HG02798 (cell line): Measurements from ENCODE around the gene TMEM30A.

Source experiments
- ATAC-seq: cut with Tn5 transposase; IDR thresholded peaks from one replicate; pipeline ENCODE4 v1.9.1; 2021; ENCODE audit warnings: mild to moderate bottlenecking; ENCODE audit not compliant: unreplicated experiment, poor library complexity

TMEM30A gene

DNA sequence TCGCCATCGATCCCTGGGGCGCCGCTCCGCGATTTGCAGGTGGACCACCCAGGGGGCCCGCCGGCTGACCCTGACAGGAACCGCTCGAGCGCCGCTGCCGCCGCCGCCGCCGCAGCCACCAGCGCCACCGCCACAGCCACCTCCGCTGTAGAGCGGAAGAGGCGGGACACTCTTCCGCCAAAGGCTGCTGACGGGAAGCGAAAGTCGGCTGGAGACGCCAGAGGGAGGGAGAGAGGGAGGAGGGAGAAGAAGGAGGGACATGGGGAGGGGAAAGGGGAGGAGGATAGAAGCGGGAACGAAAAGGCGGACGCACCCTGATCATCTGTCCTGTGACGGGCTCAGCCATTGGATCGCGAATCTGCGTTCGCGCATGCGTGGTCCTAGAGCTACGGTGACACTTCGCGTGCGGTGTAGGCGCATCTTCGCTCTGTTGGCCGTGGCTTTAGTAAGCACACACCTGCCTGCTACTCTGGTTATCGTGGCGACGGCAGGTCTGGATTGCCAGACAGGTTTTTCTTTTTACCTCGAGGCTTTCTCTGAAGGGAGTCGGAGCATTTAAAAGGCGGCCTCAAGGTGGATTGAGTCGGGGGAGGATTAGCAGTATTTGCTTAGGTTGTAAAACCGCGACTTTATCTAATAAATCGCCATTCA, at the start of gene TMEM30A:
Gene TMEM30A (minus strand): TSS at position 161 of the 651 bp plus-strand sequence. CDS start 154 bp downstream, at position 7.
- peak; percentile 96 for ATAC-seq

DNA sequence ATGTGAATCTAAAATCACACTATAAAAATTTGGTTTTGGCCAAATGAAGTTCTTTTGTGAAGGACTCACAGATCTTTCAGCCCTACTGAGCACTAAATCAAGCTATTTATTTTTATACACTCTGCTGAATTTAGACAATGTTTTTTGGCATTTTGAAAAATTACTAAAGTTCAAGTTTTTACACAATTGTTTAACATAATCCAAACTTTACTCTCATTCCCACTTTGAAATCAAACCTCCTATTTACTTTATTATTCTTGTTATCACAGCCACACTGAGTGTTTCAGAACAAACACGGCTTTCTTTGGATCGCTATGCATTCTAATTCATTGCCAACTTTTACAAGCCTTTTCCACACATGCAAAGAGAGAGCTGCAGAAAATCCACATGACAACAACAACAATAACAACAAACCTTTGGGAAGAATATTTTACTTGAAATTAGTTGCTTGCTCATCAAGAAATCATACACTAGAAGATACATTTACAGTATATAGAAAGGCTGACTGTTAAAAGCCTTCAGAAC, 49.1 kb upstream of the TMEM30A start:
- no peak for ATAC-seq

DNA sequence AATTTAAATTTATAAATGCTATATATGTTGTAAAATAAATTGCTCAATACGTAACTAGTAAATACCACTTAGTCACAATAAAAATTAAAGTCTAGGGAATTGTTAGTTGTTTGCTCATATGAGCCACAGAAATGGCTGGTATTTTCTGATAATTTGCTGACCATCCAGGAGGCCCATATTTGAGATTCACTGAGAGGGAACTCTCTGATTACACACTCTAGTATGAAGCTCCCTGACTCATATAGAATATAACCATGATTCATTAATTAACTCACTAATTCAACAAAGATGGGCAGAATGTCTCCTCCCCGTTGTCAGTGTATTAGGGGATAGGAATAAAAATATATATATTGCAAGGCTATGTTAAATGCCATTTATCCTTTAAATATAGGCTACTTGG, 46.6 kb upstream of the TMEM30A start:
- ATAC-seq: no peak

DNA sequence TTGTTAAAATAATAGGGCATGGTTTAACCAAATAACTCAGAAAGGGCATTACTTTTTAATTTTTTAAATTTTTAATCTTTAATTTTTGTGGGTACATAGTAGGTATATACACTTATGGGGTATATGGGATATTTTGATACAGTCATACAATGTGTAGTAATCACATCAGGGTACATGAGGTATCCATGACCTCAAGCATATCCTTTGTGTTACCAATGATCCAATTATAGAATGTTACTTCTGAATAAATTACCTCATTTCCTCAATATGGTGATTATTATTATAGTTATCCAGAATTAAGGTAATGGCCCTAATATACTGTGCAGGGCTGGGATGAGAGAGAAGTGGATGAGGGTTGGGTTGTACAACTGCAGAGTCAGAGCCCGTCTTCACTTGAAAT, 45.1 kb upstream of the TMEM30A start:
- ATAC-seq: no peak

DNA sequence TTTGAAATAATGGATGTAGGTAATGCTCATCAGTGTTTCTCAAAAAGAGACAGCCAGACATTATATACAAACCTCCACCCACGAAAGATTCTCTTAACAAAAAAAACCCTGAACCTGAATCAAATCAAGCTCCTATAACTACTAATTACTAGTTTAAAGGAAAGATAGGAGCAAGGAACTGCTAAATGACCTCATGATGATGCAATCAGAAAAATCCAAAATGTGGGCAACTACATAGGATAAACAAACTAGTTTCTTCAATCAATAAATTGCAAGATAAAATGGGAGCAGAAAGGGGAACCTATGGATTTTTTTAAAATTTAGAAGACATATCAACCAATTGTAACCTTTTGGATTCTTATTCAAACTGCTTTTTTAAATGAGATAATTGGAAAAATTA, 43.2 kb upstream of the TMEM30A start:
- ATAC-seq: no peak

DNA sequence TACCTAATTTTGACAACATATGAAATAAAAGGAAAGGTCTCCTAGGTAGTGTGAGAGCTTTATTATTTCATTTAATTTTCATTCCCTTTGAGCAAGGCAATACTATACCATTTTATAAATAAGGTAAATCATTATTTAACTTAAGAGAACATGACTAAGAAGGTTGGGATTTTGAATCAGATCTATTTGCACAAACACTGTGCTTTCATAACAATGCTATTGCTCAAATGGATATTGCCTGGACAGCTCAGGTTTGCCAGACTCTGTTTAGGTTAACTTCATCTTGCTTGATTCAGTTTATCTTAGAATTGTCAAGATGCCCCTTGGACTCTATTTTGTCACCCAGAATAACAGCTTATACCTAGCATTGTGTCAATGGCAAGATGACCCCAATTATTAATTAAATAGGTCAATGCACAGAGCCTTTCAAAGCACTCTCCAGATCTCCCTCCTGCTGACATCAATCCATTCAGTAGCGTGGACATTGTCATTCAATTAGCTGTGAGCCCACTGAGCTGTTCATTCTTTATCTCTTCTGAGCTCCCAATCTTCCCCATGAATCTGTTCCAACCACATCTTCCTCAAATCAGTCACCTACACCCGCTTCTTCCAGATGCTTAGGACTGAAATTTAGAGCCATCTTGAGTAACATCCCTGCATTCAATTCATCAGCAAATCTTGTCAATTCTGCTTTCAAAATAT, 42.1 kb upstream of the TMEM30A start:
- no peak for ATAC-seq

DNA sequence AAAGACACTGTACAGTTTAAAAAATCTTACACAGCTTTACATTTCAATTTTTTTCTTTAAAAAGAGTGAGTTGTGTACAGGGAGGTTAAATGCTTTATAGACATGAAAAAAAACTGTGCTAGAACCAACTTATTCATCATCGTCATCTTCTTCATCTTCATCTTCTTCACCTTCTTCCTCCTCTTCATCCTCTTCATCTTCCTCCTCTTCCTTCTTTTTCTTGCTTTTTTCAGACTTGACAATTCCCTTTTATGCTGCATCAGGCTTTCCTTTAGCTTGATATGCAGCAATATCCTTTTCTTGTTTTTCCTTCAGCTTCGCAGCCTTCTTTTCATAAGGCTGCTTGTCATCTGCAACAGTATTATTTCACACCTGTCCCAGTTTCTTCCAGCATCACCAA, 34.3 kb upstream of the TMEM30A start:
- ATAC-seq: no peak

DNA sequence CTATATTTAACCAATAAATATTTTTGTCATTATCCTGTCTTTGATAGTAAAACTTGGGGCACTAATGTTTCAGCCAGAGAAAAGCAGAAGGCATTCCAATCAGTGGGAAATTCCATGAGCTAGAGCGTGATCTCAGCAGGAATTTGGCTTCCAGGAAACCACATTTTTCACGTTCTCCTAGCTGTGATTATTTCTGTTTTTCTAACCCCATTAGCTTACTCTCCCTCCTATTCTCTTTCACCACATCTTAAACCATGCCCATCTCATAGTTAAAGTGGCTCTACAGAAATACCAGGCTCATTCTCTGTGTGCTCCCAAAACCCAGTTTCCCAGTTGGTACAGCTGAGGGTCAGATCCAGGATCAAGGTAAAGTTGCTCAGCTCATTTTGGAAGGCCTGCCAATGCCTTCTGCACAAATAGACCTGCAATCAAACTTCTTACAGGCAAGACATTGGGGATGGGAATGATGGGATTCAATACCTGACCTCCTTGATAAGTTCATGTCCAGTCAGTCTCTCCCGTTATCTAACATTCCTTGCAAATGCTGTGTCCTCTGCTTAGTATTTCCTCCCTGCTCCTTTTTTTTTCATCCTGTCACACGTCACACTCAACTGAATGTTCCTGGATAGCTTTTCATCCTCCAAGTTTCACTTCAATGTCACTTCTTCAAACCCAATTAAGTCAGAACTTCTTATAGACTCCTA, 33.1 kb upstream of the TMEM30A start:
- no peak for ATAC-seq

DNA sequence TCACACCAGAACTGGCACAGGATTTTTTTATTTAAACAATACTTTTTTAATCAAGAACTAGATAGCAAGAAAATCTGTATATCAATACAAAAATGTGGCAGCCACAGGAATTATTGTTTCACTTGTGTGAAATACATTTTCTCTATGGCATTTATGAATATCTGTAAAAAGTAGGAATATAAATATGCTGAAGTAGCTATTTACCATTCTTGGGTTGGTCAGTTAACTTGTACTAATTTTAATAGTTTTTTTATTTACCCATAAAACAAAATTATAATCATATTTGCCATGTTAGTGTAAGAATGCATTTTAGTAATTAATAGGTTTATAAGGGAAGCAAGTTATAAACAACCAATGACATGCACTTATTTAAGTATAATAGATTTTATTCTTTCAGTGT, 31.4 kb upstream of the TMEM30A start:
- ATAC-seq: no peak

DNA sequence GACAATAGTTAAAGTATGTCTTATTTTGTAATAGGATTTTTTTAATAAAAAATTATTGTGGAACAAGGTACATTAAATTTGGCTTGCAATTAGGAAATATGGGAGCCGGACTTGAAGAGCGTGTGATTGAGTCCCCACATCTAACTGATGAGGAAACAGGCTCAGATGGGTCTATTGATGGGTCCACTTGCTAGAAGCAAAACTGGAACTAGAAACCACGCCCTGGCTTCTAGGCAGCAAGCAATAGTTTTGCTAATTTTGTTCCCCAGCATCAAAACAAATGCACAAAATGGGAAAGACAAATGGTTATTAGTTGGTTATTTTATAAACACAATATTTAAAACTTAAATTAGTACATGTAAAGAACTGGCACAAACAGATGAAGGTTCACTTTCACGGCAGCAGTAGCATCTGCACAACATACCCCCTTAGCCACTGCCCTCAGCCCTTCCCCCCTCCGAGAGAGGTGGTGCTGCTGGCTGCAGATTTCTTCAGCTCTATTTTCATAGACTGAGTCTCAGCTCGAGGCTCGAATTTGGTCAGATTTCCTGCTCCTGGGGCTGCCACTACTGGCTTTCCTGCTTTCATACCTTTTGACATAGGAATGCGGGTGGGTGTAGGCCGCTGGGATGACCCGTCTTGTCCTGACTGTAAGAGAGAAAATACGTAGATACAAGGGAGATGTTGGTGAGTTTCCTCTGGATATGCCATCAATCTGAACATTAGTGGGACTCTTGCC, 23.8 kb upstream of the TMEM30A start:
- no peak for ATAC-seq

DNA sequence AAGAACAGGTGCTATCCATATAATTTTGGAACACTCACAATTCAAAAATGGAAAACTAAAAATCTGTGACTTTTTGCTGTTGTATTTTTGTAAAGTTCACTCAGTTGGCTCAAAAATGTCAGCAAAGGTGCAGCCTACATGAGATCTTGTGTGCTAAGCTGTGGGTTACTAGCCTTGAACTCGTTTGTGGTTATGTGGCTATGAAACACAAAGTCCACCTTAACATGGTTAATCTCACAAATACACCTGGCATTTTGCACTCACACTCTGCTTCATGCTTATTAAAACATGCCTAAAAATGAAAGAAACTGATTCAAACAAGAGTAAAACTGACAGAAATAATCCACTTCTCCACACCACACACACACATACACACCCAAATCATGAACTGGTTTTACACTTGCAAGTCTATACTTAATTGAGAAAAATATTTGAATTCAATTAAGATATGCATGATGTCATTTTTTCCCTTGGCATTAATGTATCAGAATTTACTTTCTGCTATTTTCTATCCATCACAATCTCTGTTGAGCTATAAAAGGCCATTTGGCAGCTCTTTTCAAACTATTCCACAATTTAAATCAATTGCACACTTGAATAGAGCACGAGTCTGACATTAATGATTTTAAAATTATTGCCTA, 22.9 kb upstream of the TMEM30A start:
- no peak for ATAC-seq

DNA sequence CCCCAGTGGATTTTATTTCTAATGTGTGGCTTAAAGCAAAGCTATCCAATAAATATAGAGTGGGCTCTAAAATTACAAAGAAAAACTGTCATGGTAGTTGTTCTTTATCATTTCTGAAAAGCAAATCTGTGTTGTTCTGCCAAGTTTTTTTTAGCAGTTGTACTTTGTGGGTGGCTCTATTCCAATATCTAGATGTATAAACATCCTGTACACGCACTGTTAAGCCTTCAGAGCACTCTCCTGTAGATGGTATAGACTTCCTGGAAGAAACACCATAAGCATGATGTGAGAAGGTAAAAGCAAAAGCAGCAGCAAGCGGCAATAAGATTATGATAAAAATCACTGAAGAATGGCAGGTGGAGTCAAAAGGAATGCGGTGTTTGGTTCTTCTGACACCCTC, 21.5 kb upstream of the TMEM30A start:
- ATAC-seq: no peak

DNA sequence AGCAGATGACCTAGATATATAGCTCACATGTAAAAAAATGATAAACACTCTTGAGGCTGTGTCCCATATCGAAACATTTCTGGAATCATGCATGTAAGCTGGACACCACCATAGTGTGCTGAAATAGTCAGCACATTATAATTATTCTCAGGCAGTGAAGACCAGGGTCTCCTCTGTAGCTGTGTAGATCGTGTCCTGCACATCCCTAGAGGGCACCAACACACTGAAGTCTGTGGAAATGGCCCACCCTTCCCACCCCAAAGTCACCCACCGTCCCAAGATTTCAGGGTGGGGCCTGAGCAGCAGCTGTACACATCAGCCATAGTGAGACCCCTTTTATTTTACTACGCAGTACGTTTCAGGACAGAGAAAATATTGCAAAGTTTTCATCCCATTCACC, 21.0 kb upstream of the TMEM30A start:
- ATAC-seq: no peak

DNA sequence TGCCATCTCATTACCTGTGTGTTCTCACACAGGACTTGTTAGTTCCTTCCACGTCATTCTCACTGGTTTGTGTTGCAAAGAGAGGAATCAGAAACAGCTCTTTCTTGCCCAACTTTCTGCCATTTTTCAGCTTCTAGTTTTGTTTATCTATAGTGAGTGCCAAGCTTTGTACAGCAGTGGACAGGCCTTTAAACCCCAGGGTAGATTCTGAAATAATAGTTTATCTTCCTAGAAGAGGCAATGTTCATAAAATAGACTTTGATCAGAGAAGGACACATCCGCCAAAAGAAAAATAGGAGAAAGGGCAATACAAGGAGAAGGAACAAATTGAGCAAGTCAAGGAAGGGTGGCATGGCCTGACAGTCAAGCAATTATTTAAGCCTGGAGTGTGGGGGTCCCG, 17.7 kb upstream of the TMEM30A start:
- no peak for ATAC-seq

DNA sequence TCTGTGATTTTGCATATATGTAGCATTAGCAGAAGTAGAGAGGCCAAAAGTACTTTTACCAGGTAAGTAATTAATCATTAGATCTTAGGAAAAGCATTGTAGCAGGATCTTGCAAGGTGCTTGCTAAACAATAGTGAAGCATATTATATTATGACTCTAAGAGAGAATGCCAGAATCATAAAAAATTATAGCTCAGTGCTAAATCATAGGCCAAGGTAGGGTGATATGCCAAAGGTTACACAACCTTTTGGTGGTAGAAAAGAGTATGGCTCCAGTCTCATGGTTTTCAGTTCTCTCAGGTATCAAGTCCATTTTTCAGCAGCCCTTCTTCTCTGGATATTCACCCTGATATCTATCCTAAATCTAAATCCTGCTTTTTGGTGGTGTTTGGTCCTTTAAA, 16.9 kb upstream of the TMEM30A start:
- no peak for ATAC-seq

DNA sequence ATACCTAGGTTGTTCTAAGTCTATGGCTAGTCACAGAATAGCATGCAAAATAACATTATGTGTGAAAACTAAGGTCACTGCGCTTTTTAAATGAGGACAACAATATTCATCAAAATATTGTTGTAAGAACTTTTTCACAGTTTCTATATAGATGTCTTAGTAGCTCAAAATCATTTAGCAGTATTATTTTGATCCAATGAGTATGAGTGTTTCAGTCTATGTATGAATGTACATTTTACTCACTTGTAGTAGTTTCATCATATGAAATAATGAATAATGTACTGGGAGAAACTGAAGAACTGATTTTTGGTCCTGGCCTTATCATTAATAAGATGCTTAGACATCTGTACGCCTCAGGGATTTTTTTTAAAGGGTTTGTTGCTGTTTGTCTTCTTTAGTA, 16.5 kb upstream of the TMEM30A start:
- ATAC-seq: no peak

DNA sequence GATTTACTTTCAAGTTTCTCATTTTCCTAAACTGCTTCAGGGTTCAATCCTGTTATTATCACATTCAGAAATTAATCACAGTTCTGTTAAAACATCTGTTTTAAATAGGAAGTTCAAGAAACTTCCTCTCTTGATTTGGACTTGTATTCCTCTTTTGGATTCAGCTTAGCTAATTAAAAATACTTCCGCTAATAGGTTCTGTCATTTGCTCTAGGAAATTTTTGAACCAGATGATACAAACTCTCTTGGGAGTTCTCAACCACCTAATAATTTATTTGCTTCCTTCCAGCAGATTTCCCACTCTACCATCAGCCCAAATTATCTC, 15.9 kb upstream of the TMEM30A start:
- no peak for ATAC-seq

DNA sequence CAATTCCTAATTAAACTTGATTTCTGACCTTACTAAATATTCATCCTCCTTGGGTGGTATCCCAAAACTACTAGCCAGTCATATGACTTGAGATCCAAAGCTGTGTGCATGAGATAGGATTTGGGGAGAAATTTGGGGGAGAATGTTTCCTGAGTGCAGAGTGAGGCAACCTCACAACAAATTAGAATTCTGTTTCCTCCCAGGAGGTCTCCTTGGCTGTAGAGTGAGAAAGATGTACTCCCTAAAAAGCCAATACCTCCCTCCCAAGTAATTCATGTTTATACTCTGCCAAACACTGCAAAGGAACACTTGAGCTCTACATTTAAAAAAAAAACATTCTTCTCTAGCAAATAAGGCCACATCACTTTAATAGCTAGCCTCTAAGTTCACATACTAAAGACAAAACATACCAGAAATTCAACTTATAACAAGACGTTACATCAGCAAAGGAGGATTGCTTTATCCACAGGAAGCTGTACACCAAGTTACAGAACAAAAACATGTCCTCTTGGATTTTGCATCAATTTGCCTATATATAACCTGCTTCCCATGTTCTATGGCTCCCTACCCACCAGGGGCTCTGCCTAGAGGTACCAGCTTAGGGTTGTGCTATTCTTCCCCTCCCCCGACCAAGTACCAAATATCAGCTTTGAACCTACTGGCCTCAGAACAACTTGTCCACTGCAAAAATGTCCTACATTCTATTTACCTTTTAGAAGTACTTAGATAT, 15.4 kb upstream of the TMEM30A start:
- no peak for ATAC-seq

DNA sequence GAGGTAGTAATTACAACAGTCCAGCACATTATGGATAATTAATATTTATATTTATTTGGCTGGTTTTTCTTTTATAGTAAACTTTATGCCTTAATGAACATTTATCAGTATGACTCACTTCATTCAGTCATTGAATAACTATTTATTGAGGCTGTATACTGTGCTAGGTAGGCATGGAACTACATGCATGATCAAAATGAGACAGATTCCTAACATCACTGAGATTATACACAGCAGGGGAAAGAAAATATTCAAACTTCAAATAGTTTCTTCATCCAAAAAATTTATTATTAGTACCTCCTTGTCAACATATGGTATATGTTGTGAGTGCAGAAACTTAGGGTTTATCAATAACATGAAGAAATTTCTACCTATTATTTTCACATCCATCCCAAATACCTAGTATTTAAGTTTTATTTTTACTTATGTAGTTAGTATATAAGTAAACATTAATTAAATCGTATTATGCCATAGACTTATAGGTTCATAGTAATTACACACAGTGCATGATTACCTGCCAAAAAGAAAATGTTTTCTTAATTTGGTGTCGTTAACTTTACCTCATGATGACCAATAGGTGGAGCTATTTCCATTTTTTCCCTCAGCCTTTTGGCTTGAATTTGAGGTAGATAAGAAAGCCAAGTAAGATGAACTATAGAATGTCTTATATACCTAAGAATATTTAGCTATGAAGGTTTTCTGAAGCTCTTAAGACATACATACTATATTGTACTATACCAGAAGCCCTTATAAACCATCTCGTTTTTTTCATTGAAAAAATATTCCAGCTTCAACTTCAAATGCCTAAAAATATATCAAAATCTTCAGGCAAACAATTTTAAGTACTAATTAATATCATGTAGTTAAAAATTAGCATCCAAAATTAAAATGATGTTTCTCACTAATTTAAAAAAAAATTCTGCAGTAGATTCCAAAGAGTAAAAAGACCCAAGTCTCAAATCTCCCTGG, 12.5 kb upstream of the TMEM30A start:
- peak; percentile 79 for ATAC-seq
